ENCODE data around the gene HOXD3.

HOXD3 gene

DNA sequence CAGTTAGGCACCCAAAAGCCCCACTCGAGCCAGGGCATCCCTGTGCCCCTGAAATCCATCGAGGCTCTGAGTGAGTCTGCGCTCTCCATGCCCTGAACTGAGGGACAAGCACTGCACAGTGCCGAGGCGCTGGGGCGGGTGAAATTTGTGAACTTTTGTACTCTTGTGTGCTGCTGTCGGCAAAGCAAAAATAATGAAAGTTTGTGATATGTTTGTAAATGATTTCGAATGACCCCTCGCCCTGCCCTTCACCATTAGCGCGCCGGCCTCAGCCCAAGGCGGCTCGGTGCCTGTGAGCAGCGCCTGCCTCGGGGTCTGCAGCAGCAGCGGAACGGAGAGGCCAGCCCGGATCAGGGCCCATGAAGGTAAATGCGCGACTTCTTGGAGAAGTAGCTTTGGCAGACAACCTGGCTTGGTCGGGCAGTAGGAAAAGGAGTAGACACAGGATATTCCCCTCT is 7.6 kb upstream of the HOXD3 start:
- no peak for DNase-seq (ENCODE audit: low spot score)

- no peak for DNase-seq (ENCODE audit: low spot score)
Observed at GRCh38 chr2:176149939-176150583, 7.0 kb upstream of the HOXD3 start.

DNA sequence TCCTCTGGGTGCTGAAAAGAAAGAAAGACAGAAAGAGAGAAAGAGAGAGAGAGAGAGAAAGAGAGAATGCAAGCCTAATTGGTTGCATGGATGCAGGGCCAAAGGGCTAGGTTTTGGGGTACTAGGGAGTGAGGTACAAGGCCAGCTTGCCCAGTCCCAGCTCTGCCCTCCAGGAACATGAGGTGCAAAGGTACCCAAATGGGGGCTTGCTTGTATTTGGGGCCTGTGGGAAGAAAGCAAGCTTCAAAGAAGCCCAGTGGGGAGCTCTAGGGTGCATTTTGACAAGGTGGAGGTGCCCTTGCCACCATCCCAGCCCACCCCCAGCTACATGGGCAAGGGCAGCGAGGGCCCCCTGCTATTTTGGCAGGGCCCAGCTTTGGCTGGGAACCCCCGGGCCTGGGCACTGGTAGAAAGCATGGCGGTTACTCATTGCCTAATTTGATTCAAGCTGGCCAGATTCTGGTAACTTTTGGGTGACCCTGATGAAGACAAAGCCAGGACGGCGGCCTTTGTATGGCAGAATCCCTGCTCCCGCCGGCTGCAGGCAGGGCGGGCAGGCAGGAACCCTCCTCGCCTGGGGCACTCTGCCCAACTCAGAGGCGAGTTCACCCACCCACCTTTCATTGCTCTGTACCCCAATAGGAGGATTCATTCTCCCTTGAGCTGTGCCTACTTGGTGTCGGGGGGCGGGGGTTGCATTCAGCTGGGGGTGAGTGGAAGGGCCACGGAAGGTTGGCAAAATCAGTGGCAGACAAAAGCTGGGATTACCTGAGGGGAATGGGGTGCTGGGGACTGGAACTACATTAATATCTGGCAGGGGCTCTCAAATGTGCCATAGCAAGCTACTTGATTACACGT is 6.3 kb upstream of the HOXD3 start:
- DNase-seq (ENCODE audit: low spot score): no peak

DNA sequence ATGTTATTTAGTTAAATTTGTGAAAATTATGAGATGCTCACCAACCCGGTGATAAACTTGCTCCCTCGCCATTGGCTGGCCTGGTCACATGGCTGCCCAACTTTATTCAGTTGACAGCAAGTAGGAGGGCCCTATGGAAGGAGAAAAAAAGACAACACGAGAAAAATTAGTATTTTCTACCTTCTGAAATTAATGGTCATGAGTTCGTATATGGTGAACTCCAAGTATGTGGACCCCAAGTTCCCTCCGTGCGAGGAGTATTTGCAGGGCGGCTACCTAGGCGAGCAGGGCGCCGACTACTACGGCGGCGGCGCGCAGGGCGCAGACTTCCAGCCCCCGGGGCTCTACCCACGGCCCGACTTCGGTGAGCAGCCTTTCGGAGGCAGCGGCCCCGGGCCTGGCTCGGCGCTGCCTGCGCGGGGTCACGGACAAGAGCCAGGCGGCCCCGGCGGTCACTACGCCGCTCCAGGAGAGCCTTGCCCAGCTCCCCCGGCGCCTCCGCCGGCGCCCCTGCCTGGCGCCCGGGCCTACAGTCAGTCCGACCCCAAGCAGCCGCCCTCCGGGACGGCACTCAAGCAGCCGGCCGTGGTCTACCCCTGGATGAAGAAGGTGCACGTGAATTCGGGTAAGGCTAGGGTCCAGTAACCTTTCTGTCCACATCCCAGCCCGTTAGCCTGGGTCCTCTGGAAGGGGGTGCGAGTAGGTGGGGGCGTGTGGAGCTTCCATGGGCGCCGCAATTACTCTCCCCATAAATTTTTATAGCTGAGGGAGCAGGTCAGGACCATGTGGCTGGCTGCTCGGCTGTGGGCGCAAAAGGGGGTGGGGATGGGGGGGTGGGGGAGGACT is 5.4 kb upstream of the HOXD3 start, which contains the start of gene HOXD4:
TSS of gene HOXD4 (plus strand) at position 109 of the 846 bp plus-strand sequence. CDS start at position 193, 84 bp downstream.
- DNase-seq (ENCODE audit: low spot score): no peak

DNA sequence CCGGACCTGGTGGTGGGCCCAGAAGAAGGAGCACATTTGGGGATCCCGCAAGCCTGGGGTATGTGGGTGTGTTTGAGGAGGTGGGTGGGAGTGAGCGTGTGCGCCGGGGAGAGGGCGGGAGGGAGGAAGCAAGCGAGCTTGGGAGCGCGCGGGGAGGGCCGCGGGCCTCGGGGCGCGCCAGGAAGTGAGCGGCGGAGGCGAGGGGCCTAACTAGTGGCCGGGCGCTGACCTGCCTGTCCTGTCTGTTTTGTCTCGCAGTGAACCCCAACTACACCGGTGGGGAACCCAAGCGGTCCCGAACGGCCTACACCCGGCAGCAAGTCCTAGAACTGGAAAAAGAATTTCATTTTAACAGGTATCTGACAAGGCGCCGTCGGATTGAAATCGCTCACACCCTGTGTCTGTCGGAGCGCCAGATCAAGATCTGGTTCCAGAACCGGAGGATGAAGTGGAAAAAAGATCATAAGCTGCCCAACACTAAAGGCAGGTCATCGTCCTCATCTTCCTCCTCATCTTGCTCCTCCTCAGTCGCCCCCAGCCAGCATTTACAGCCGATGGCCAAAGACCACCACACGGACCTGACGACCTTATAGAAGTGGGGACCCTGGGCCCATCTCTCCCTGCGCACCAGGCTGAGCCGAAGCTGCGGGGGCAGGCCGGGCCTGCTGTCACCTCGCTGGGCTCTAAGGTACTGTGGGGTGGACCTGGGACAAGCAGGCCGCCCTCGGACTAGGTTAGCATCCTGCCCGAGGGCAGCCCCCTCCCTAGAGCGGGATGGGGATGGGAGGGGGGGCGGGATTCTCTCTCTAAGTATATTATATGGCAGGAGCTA is 4.5 kb upstream of the HOXD3 start:
- DNase-seq (ENCODE audit: low spot score): no peak

- DNase-seq (ENCODE audit: low spot score): no peak
Observed at GRCh38 chr2:176154576-176155252, 2.4 kb upstream of the HOXD3 start.

DNA sequence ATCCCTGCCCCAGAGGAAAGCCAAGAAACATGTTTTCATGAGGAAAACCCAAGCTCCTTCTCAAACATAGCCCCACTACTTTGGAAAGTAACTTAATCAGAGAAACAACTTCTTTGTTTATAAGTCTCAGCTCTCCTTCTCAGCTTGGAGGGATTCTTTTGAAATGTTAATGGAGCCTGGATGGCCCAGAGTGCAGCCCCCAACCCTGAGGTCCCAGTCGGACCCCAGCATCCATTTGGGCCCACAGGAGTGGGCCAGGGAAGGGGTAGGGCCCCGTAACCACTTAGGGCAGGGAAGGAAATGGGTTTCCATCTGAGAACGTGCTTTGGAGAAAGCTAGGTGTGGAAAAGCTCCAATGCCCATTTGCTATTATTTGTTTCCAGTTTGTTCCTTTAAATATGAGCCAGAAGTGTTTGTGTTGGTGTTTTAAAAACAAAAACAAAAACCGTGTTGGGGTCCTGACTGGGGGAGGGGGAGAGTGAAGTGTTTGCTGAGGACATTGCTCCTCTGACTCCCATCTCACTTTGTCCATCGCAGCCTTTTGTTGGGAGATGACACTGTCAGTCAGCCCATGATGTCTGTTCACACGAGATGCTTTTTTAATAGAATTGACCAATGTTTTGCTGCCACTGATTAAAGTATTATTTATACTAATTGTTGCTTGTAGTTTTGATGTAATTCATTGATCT is 1.6 kb upstream of the HOXD3 start:
- no peak for DNase-seq (ENCODE audit: low spot score)

DNA sequence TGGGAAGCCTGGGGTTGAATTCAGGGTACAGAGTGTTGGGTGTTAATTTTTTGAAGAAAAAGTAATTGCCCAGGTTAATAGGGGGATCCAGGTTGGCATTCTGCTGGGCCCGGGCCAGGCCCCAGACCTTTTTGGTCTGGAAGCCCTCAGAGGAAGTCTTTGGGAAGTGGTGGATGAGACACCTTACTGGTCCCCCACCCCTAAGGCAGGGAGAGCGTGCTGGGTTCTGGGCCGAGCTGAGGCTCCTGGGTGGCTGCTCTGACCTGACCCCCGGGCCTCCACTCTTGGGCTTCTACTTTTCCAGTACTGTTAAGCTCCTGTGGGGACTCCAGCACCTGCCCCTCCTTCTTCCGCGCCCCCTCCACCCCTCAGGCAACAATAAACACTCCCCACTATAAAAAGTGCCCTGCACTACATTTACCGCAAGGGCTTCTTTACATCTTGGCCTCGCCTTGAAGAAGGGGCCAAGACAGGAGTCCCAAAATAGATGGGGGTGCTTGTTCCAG is 753 bp upstream of the HOXD3 start:
- no peak for DNase-seq (ENCODE audit: low spot score)

- DNase-seq (ENCODE audit: low spot score): no peak
Observed at GRCh38 chr2:176157499-176158185, 535 bp downstream of the HOXD3 start.

- DNase-seq (ENCODE audit: low spot score): no peak
Observed at GRCh38 chr2:176158186-176158591, 1.1 kb downstream of the HOXD3 start.

- DNase-seq (ENCODE audit: low spot score): no peak
Observed at GRCh38 chr2:176158855-176159662, 2.0 kb downstream of the HOXD3 start.

DNA sequence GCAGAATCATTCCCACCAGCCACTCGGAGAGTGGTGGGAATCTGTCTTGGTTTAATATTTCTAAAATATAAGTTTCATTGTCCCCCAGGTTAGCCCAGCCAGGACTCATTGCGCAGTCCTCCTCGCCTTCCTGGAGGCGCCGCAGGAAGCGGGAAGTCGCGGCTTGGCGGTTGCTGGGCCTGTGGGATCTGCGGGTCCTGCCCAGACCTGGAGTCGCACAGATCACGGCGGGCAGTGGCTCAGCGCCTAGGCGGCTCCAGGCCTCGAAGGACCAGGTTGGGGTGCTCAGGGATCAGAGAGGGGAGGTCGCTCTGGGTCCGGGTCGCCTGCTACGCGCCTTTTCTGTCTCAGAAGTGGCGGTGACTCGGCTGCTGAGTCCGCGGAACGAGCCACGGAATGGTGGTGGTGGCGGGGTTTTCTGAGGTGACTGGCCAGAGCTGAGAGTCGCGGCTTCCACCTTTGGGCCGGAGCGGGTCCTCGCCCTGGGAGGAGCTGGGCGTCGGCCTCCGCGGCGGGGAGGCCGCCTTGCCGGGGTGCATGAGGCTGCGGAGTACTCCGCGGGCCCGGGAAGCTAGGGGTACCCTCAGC is 2.6 kb downstream of the HOXD3 start:
- DNase-seq (ENCODE audit: low spot score): no peak

DNA sequence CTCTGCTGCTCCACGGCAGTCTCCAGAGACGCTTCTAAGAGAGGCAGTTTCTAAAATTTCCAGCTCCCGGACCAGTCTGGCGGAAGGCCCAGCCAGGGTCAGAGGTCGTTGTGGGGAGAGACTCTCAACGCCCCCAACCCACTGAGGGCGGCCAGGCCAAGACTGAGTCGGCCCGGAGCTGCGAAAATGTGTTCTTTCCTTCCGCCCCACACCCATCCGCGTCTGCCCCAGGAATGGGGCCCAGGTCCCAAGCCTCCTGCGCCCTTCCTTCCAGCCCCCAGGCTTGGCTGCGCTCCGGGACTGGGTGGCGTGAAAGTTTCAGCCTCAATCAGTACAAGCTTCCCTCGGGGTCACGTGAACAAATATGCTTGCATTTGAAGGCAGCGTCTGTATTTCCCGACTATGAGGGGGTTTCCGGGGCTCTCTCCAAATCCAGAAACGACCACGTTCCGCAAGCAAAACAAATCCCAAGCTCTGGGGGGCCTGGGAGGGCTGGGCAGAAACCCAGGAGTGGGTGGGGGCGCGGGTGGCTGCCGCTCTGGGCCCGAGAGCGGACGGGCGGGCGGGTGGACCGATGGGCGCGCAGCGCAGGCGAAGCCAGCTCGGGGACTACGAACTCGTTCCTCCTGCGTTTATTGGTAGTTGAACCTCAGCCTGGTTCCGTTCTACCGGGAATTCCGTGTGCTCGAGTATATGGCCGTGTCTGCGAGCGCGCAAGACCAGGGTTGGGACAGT is 3.3 kb downstream of the HOXD3 start:
- DNase-seq (ENCODE audit: low spot score): no peak

DNA sequence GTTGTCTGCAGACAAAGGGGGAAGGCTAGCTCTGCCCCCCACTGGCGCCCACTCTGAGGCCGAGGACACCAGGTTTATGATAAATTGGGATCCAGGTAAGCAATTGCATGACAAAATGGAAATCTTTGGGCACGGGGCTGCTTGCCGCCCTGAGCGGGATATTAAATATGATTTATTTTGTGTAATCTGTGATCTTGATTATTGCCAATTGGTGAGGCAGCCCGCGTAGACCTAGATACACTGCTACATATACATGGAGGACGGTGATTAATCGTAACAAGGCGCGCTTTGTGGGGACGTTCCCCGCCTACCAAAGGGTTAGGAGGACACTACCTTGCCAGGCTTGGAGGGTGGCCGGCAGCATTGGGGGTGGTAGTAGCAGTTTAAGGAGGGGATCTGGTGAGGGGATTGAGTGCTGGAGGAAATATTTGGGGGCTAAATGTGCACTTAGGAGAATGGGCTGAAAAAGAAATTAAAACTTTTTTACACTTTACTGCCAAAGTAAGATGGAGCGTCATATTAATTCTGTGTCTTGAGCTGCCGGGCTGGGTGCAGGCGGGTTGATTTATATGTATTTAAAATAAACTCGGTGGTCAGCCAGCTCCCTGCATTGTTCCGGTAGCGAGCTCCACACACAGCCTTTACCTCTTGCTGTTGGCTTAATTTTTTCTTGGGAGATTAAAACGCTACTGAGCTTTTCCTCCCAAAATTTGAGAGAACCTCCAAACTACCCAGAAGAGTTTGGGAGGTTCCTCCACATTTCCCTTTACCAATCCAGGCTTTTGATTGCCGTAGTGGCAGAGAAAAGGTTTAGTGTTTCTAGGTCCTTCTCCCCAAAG is 4.1 kb downstream of the HOXD3 start:
- DNase-seq (ENCODE audit: low spot score): no peak

DNA sequence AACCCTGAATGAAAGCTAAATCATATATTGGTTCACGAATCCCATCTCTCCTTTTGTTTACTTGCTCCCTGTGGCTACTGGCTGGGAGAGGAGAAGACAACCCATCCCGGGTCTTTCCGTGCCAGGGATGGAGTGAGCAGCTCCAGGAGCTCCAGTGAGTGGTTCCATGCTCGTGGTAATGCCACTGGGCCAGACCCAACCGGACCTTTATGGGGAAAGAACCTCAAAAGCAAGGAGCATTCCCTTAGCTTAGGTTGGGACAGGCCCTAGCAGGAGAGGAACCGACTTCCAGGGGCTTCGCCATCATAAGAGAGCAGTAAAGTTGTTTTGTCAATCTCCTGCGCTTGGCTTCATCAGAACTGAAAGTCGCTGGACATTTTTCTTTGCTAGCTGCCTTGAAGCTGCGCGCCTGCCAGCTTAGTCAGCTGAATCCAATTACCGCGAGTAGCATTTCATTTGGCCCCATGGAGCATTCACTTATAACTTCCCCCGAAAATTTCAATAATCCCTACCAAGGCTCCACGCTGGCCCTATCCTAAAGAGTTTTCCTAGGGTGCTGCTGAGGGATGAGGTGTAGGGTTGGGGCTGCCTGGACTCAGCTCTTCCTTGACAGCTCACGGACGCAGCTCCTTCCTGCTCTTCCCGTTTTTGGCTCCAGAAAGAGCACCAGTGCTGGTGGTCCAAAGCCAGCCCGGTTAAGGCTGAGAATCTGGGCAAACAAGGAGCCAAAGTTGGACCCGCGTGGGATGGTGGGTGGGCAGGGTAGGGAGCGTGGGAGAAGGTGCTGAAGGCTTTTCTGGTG is 4.9 kb downstream of the HOXD3 start:
- DNase-seq (ENCODE audit: low spot score): no peak

Data from germinal center (tissue), 1 donor.